ENCODE results near the gene CCL3. TPM values are rescaled to one million over a fixed set of nuclear protein-coding genes. Genes with fewer than 3 reads are reported as not detected.
"Not testable (repeated sequence)": the region's sequence is repeated elsewhere in the genome, so short reads cannot be mapped to it uniquely, and the experiment has no call there.

The CCL3 gene
- polyA plus RNA-seq, 10 donors, result 0.79 to 16.5 (median 6.4) TPM

- DNase-seq, result not testable (repeated sequence)
Observed at GRCh38 chr17:36087897-36088572, 1.9 kb downstream of the CCL3 start.

- not testable (repeated sequence) for DNase-seq
Observed at GRCh38 chr17:36087471-36087870, 2.5 kb downstream of the CCL3 start.

DNA sequence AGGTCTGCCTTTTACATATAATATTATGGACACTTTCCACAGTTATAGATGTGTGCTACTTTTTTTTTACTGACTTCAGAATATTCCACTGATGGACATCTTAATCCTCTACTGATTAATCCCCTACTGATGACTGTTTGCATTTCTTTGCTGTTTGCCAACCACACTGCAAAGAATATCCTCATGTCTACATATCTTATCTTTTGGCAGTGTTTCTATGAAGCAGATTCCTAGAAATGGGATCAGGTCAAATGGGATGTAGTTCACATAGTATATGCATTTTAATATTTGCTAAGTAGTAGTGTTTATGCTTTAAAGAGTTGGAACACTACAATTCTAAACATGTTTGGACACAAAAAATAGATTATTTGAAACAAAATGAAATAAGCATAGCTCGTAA is 3.2 kb downstream of the CCL3 start:
- DNase-seq, result no peak

DNA sequence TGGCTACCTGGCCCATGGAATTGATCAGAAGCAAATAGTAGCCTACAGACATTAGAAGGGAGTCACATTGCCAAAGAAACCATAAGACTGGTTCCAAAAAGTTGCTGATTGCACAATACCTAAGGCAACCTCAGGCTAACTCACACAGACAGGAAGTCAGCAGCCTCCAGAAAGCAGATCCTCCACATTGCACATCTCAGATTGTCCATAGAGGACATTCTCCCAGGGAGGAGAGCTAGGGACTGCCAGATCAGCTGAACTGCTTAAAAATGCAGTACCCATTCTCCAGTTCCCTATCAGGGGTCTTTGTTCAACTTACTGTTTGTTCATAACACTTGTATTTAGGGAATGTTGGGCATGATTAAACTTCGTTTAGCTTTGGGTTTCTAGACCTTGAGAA is 4.2 kb downstream of the CCL3 start:
- no peak for DNase-seq

DNA sequence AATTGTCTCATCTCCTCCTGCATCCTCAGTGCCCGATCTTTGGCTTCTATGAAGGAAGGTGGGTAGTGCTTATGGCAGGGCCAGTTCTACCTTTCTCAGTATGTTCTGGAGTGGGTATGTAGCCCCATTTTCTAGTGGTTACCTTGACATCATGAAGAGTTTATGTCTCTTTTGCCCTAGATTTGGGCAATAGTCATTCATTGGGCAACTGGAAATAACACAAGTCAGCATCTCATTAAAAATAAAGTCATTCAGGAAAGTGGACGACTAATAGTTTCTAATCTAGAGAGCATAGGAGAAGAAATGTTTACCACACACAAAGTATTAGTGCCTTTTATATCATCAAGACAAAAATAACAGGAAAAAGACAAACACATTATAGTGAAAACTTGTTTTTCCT is 6.3 kb downstream of the CCL3 start:
- not testable (repeated sequence) for DNase-seq

GRCh38 chr17:36082482-36083120 is 7.3 kb downstream of the CCL3 start:
- DNase-seq, result peak in 1 of 3 donors; percentile 23

GRCh38 chr17:36081681-36082471 is 8.1 kb downstream of the CCL3 start:
- DNase-seq, result not testable (repeated sequence)

- no peak for DNase-seq
Observed at GRCh38 chr17:36074365-36074764, 15.6 kb downstream of the CCL3 start.

DNA sequence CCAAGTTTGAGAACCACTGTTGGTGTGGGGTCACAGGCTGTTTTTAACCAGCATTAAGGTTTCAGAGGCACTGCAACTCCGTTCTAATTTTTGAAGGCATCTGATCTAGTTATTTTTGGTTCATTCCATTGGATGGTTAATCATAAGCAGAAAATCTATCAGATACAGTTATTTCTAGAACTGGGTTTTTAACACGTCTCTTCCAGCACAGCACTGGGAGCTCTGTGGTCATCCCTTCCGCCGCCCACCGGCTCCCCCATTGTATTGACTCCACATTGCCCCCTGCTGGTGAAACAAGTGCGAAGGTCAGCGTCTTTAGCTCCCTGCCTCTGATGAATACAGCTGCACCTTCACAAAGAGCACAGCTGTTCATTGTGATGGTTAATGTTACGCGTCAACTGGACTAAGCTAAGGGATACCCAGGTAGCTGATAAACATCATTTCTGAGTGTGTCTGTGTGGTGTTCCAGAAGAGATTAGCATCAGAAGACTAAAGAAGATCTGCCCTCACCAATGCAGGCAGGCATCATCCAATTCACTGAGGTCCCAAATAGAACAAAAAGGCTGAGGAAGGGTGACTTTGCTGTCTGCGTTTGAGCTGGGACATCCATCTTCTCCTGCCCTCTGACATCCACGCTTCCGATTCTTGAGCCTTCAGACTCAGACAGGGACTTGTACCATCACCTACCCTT is 17.4 kb downstream of the CCL3 start:
- DNase-seq, result peak in 2 of 3 donors; percentile 11 to 39

DNA sequence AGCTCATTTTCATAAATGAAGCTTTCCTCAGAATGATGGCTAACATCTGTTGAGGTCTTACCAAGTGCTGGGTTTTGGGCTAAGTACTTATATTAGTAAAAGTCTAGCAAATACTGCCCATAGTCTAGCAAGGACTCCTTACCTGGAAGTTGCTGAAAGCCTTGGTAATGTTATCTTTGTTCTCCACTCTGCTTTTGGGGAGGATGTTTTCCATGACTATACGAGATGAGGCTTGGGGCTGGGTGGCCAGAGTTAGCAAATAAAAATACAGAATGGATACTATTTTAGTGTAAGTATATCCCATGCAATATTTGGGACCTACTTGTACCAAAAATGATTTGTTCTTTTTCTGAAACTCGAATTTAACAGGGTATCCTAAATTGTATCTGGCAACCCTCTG is 18.2 kb downstream of the CCL3 start:
- no peak for DNase-seq

DNA sequence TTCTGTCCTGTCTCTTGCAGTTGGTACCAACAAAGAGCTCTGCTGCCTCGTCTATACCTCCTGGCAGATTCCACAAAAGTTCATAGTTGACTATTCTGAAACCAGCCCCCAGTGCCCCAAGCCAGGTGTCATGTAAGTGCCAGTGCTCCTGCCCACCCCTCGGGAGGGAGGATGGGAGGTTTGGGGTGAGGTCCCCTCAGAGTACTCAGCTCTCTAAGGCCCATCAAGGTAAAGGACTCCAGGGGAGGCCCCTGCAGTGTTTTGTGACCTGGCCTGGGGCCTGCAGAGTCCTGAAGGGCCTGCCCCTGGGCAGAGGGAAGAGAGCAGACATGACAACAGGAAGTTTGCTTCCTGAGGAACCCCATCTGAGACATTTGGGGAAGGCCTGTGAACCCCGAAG is 19.5 kb downstream of the CCL3 start:
- DNase-seq, result no peak

DNA sequence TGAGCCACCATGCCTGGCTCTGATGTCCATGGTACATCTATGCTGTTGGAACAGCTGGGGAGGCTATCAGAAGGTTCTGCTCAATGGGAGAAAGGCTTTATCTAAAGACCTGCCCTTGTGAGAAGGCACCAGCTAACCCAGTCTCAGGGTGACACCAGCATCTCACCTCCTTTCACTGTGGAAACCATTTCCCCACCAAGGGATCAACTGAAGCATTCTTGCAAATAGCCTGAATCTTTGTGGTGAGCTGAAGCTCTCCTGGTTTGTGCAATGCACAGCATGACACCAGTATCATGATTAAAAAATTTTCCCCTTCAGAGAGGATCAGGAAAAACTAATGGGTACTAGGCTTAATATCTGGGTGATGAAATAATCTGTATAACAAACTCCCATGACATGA is 20.8 kb downstream of the CCL3 start:
- DNase-seq, result no peak

- no peak for DNase-seq
Observed at GRCh38 chr17:36068524-36068923, 21.4 kb downstream of the CCL3 start.

GRCh38 chr17:36066365-36066985 is 23.5 kb downstream of the CCL3 start:
- DNase-seq, result no peak

DNA sequence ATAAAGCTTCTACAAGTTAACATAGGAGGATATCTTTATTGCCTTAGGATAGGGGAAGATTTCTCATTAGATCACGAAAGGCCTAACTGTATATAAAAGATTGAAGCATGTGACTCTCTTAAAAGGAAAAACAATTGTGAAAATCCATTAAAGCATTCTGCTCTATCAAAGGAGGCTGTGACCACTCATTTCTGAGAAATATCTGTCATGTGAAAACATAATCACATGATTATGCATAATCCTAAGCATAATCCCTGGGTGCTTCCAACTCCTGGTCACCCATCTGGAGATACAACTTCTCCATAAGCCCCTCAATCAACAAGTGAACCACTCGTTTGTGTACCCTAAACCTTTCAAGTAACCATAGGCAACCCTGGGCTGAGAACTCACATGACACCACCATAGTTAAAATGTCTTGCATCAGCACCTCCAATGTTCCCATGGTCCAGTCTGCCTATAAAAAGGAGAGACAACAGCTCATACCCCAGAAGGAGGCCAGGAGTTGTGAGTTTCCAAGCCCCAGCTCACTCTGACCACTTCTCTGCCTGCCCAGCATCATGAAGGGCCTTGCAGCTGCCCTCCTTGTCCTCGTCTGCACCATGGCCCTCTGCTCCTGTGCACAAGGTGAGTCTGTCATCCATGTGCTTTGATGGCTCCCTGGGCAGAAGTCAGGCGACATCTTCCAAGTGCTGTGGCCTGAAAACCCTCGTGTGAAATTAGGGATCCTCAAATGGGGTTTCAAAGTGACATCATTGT is 26.0 kb downstream of the CCL3 start, which contains the start of gene CCL18:
TSS of gene CCL18 (plus strand) at position 487 of the 756 bp plus-strand sequence. CDS start at position 558, 71 bp downstream.
- no peak for DNase-seq

GRCh38 chr17:36060816-36061215 is 29.1 kb downstream of the CCL3 start:
- no peak for DNase-seq

GRCh38 chr17:36059406-36059805 is 30.5 kb downstream of the CCL3 start:
- no peak for DNase-seq

- DNase-seq, result no peak
Observed at GRCh38 chr17:36057911-36058310, 32.0 kb downstream of the CCL3 start.

GRCh38 chr17:36055921-36056520 is 33.9 kb downstream of the CCL3 start:
- no peak for DNase-seq

DNA sequence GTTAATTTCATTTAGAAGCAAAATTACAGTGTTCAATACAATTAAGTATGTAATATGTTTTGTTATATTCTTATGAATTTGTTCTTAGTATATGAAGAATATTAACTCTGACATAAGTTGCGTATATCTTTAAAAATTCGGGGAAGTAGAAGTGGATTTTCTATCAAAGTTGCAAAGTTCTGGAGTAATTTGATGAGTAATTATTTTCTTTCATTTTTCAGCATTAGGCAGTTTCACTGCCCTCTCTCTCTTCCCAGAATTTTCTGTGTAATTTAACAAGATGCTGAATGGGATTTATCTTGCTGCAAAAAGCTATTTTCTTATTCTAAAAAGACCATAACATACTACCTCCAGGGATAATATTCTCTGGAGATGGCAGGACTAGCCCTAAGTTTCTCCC is 34.8 kb downstream of the CCL3 start:
- DNase-seq, result no peak
